T1000 (cell line): ENCODE measurements around the gene ARAP1.

Experiments used
- DNase-seq: peaks from one replicate; lab custom pipeline; 2025; ENCODE audit warnings: mixed read lengths; lab: John Stamatoyannopoulos, UW

ARAP1 gene

GRCh38 chr11:72742513-72743320 lies 9.5 kb downstream of the ARAP1 start:
- no peak for DNase-seq

- DNase-seq: no peak
Measured at GRCh38 chr11:72741849-72742512, 10.2 kb downstream of the ARAP1 start.

GRCh38 chr11:72741429-72741833 lies 10.8 kb downstream of the ARAP1 start:
- no peak for DNase-seq

- no peak for DNase-seq
Measured at GRCh38 chr11:72740562-72741428, 11.4 kb downstream of the ARAP1 start.

- no peak for DNase-seq
Measured at GRCh38 chr11:72740060-72740424, 12.2 kb downstream of the ARAP1 start.

- no peak for DNase-seq
Measured at GRCh38 chr11:72739240-72740059, 12.8 kb downstream of the ARAP1 start.

GRCh38 chr11:72738199-72739141 lies 13.7 kb downstream of the ARAP1 start:
- no peak for DNase-seq

GRCh38 chr11:72737336-72737735 lies 14.9 kb downstream of the ARAP1 start:
- no peak for DNase-seq

GRCh38 chr11:72736452-72737069 lies 15.6 kb downstream of the ARAP1 start:
- DNase-seq: no peak

- DNase-seq: peak; percentile 34
Measured at GRCh38 chr11:72735495-72736027, 16.6 kb downstream of the ARAP1 start.

- DNase-seq: no peak
Measured at GRCh38 chr11:72732329-72732728, 19.9 kb downstream of the ARAP1 start.

- DNase-seq: no peak
Measured at GRCh38 chr11:72730737-72731136, 21.5 kb downstream of the ARAP1 start.

GRCh38 chr11:72730243-72730642 lies 22.0 kb downstream of the ARAP1 start:
- no peak for DNase-seq

- DNase-seq: no peak
Measured at GRCh38 chr11:72727521-72727920, 24.7 kb downstream of the ARAP1 start.

GRCh38 chr11:72726266-72727220 lies 25.7 kb downstream of the ARAP1 start:
- no peak for DNase-seq

- no peak for DNase-seq
Measured at GRCh38 chr11:72725724-72726028, 26.5 kb downstream of the ARAP1 start.

- DNase-seq: peak; percentile 70
Measured at GRCh38 chr11:72724851-72725723, 27.1 kb downstream of the ARAP1 start.

- DNase-seq: no peak
Measured at GRCh38 chr11:72724021-72724551, 28.1 kb downstream of the ARAP1 start.
